IMR-90 (cell line): ENCODE measurements around the gene CDH23.

ENCODE experiments used
- FOS ChIP-seq: fragments of 150-350 bp; IDR thresholded peaks from 2 replicates; pipeline ENCODE4 v1.6.1; 2016; ENCODE audit warnings: low read depth, low read length
- MAZ ChIP-seq: IDR thresholded peaks from 2 replicates; pipeline ENCODE4 v1.6.1; 2012; ENCODE audit warnings: low read depth, mild to moderate bottlenecking, low read length, improper control_type of control experiment, moderate library complexity, borderline replicate concordance
- MXI1 ChIP-seq: IDR thresholded peaks from 2 replicates; pipeline ENCODE4 v1.6.1; 2012; ENCODE audit warnings: low read depth, mild to moderate bottlenecking, low read length, moderate library complexity, borderline replicate concordance
- NFE2L2 ChIP-seq: fragments of 150-350 bp; IDR thresholded peaks from 2 replicates; pipeline ENCODE4 v1.6.1; 2016; ENCODE audit warnings: low read depth, mild to moderate bottlenecking, low read length
- POLR2A ChIP-seq: IDR thresholded peaks from 2 replicates; pipeline ENCODE4 v1.6.1; 2012; ENCODE audit warnings: mild to moderate bottlenecking, low read depth, low read length
- RAD21 ChIP-seq: IDR thresholded peaks from 2 replicates; pipeline ENCODE4 v1.6.1; 2012; ENCODE audit warnings: low read length, improper control_type of control experiment
- RCOR1 ChIP-seq: IDR thresholded peaks from 2 replicates; pipeline ENCODE4 v1.6.1; 2012; ENCODE audit warnings: mild to moderate bottlenecking, low read length, improper control_type of control experiment; ENCODE audit not compliant: insufficient replicate concordance
- SMC3 ChIP-seq: fragments of 150-350 bp; IDR thresholded peaks from 2 replicates; pipeline ENCODE4 v1.6.1; 2016; ENCODE audit warnings: low read depth, mild to moderate bottlenecking, antibody characterized with exemption, low read length, moderate library complexity
- TF ChIP-seq, protein P1 (sequence below): conservative IDR thresholded peaks from 2 replicates; pipeline ENCODE4 v1.5.1; 2012; ENCODE audit warnings: mild to moderate bottlenecking, low read depth, low read length, improper control_type of control experiment
- TF ChIP-seq, protein P2 (sequence below): fragments of 150-350 bp; IDR thresholded peaks from 2 replicates; pipeline ENCODE4 v1.6.1; 2016; ENCODE audit warnings: low read depth, mild to moderate bottlenecking, low read length, moderate library complexity, borderline replicate concordance
- TF ChIP-seq, protein P3 (sequence below): fragments of 150-350 bp; IDR thresholded peaks from 2 replicates; pipeline ENCODE4 v1.6.1; 2017; ENCODE audit warnings: mild to moderate bottlenecking, antibody characterized with exemption, low read length, low read depth

DNA sequence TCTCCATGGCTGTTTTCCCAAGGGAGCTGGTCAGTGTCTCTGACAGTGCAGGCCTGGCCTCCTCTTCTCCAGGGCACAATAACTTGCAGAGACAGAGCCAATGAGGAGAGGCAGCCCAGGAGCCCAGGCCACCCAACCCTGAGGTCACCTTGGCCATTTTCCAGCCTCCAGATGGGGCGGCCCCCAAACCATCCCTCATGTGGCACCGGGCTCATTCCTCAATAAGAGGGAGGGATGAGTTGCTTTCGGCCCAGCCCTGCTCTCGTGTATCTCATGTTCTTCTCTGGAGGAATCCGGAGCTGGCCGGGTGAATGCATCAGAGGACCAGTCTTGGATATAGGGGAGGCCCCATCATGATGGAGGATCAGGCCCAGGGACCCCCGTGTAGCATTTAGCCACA, 223.9 kb downstream of the CDH23 start:
- TF ChIP-seq, protein P1, sequence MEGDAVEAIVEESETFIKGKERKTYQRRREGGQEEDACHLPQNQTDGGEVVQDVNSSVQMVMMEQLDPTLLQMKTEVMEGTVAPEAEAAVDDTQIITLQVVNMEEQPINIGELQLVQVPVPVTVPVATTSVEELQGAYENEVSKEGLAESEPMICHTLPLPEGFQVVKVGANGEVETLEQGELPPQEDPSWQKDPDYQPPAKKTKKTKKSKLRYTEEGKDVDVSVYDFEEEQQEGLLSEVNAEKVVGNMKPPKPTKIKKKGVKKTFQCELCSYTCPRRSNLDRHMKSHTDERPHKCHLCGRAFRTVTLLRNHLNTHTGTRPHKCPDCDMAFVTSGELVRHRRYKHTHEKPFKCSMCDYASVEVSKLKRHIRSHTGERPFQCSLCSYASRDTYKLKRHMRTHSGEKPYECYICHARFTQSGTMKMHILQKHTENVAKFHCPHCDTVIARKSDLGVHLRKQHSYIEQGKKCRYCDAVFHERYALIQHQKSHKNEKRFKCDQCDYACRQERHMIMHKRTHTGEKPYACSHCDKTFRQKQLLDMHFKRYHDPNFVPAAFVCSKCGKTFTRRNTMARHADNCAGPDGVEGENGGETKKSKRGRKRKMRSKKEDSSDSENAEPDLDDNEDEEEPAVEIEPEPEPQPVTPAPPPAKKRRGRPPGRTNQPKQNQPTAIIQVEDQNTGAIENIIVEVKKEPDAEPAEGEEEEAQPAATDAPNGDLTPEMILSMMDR, result no peak
- TF ChIP-seq MAZ, result no peak
- no peak for TF ChIP-seq POLR2A
- TF ChIP-seq, protein P2, sequence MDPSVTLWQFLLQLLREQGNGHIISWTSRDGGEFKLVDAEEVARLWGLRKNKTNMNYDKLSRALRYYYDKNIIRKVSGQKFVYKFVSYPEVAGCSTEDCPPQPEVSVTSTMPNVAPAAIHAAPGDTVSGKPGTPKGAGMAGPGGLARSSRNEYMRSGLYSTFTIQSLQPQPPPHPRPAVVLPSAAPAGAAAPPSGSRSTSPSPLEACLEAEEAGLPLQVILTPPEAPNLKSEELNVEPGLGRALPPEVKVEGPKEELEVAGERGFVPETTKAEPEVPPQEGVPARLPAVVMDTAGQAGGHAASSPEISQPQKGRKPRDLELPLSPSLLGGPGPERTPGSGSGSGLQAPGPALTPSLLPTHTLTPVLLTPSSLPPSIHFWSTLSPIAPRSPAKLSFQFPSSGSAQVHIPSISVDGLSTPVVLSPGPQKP, result no peak
- TF ChIP-seq RCOR1, result no peak
- TF ChIP-seq SMC3, result no peak
- no peak for TF ChIP-seq RAD21
- TF ChIP-seq FOS, result no peak
- TF ChIP-seq MXI1, result no peak
- TF ChIP-seq, protein P3, sequence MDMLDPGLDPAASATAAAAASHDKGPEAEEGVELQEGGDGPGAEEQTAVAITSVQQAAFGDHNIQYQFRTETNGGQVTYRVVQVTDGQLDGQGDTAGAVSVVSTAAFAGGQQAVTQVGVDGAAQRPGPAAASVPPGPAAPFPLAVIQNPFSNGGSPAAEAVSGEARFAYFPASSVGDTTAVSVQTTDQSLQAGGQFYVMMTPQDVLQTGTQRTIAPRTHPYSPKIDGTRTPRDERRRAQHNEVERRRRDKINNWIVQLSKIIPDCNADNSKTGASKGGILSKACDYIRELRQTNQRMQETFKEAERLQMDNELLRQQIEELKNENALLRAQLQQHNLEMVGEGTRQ, result no peak
- TF ChIP-seq NFE2L2, result no peak
